Ascending aorta (tissue), 2 donors: ENCODE measurements around the gene SERPINB5. TPM values are rescaled to one million over a fixed set of nuclear protein-coding genes. Genes with fewer than 3 reads are reported as not detected.

Source experiments
- DNase-seq, 2 donors: peaks; one replicate each; pipeline ENCODE4 v3.0.0-alpha.2; 2019; ENCODE audit warnings: low spot score in 2 of 2
- H3K27ac ChIP-seq, 2 donors: fragments of 200-600 bp; sonication (generic); one replicate each; pipeline ENCODE4 v1.5.1; 2016 to 2017; ENCODE audit warnings: mild to moderate bottlenecking in 1 of 2
- H3K27me3 ChIP-seq: fragments of 200-600 bp; sonication (generic); one replicate; pipeline ENCODE4 v1.5.1; 2017
- H3K36me3 ChIP-seq, 2 donors: fragments of 200-600 bp; sonication (generic); one replicate each; pipeline ENCODE4 v1.5.1; 2016
- H3K4me1 ChIP-seq, 2 donors: fragments of 200-600 bp; sonication (generic); one replicate each; pipeline ENCODE4 v1.5.1; 2016 to 2017; ENCODE audit warnings: mild to moderate bottlenecking in 1 of 2
- H3K4me3 ChIP-seq, 2 donors: fragments of 200-600 bp; sonication (generic); one replicate each; pipeline ENCODE4 v1.5.1; 2016 to 2017; ENCODE audit warnings: mild to moderate bottlenecking in 1 of 2
- H3K9me3 ChIP-seq, 2 donors: fragments of 200-600 bp; sonication (generic); one replicate each; pipeline ENCODE4 v1.5.1; 2016
- intact Hi-C: fragments of 100-400 bp; cut with DNase I; formaldehyde crosslinking; loops from one replicate; pipeline ENCODE4 v1.15.1; 2023
- total RNA-seq: library from RNA; depleted of rRNA; stranded (reverse); fragments of >200 nt; gene quantifications from one replicate; pipeline ENCODE4 v1.1.0, GENCODE V29; 2016
- TF ChIP-seq, protein P1 (sequence below), 3 experiments: fragments of 200-600 bp in 2 of 3; fragments of 450-650 bp in 1 of 3; sonication (generic) in 2 of 3; IDR thresholded peaks; one replicate each; pipeline ENCODE4 v1.5.1; 2016 to 2019; ENCODE audit warnings: antibody characterized with exemption in 3 of 3, mild to moderate bottlenecking in 1 of 3, moderate library complexity in 1 of 3

SERPINB5 gene
- total RNA-seq, 1 donor from 2014 or later: not detected

DNA sequence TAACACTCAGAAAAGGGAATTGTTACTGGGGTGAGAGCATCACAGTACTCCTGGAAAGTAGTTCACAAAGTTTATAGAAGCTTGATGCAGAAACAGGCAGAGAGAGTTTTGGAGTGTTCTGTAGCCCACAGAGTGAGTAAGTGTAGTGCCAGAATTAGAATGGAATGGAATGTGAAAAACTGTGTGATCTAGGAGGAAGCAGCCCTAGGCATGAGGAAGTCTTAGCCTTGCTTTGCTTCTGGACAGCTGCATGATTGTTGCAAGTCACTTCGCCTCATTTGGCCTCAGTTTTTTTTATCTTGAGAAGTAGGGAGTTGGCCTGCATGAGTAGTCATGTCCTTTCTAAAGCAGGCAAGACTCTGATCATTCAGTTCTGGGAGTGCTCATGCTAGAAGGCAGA lies 76.3 kb downstream of the SERPINB5 start:
- intact Hi-C loops: no loop called here
- TF ChIP-seq, protein P1, sequence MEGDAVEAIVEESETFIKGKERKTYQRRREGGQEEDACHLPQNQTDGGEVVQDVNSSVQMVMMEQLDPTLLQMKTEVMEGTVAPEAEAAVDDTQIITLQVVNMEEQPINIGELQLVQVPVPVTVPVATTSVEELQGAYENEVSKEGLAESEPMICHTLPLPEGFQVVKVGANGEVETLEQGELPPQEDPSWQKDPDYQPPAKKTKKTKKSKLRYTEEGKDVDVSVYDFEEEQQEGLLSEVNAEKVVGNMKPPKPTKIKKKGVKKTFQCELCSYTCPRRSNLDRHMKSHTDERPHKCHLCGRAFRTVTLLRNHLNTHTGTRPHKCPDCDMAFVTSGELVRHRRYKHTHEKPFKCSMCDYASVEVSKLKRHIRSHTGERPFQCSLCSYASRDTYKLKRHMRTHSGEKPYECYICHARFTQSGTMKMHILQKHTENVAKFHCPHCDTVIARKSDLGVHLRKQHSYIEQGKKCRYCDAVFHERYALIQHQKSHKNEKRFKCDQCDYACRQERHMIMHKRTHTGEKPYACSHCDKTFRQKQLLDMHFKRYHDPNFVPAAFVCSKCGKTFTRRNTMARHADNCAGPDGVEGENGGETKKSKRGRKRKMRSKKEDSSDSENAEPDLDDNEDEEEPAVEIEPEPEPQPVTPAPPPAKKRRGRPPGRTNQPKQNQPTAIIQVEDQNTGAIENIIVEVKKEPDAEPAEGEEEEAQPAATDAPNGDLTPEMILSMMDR (IDR thresholded peaks at IDR 0.05): no peak

More for the DNA sequence above, 76.3 kb downstream of the SERPINB5 start:
- Histone ChIP-seq H3K9me3 (no peaks in the 10 kb centered on the region), H3K27ac (peak overlapping the region in 1 of 2 donors; percentile 4), H3K4me3 (no peak overlapping the region), H3K4me1 (peaks cover 0 to 5% of the 10 kb centered on the region in 2 donors), H3K36me3 (no peaks in the 10 kb centered on the region), H3K27me3 (no peaks in the 10 kb centered on the region)
- DNase-seq: no peak

Other genes with a start within 250 kb of the SERPINB5 start
- 20.5 TPM for gene BCL2, start 157.2 kb upstream of the SERPINB5 start, total RNA-seq
- 208 TPM for gene KDSR, start 109.8 kb upstream of the SERPINB5 start, total RNA-seq
- 16.7 TPM for gene VPS4B, start 54.5 kb upstream of the SERPINB5 start, total RNA-seq
- gene SERPINB12, start 65.4 kb downstream of the SERPINB5 start, total RNA-seq: 0.32 TPM
- gene SERPINB13, start 110.4 kb downstream of the SERPINB5 start, total RNA-seq: not detected
- gene SERPINB4, start 167.3 kb downstream of the SERPINB5 start, total RNA-seq: not detected
- gene SERPINB3, start 184.9 kb downstream of the SERPINB5 start, total RNA-seq: 0.21 TPM
- not detected for gene SERPINB11, start 226.0 kb downstream of the SERPINB5 start, total RNA-seq